SK-N-MC (cell line): ENCODE results near the gene GGCX.
"Not testable (repeated sequence)": the region's sequence is repeated elsewhere in the genome, so short reads cannot be mapped to it uniquely, and the experiment has no call there.

ENCODE experiments used
- DNase-seq: peaks from one replicate; pipeline ENCODE4 v3.0.0-alpha.2; 2011; ENCODE audit warnings: low read depth, low spot score
- H3K27ac ChIP-seq: fragments of 200-600 bp; sonication (generic); 2 replicates; pipeline ENCODE4 v1.5.1; 2016; ENCODE audit warnings: mixed run types
- H3K36me3 ChIP-seq: fragments of 200-600 bp; sonication (generic); 2 replicates; pipeline ENCODE4 v1.6.1; 2017; ENCODE audit warnings: antibody characterized with exemption, low read length, mixed read lengths; ENCODE audit not compliant: insufficient read depth
- H3K4me3 ChIP-seq: fragments of 200-600 bp; sonication (generic); 2 replicates; pipeline ENCODE4 v1.5.1; 2016
- H3K9ac ChIP-seq: fragments of 200-600 bp; sonication (generic); 2 replicates; pipeline ENCODE4 v1.8.0; 2017; ENCODE audit warnings: mixed run types, mixed read lengths; ENCODE audit not compliant: insufficient read length
- H3K9me3 ChIP-seq: fragments of 200-600 bp; sonication (generic); 2 replicates; pipeline ENCODE4 v1.6.1; 2017; ENCODE audit warnings: low read depth, mild to moderate bottlenecking, antibody characterized with exemption, low read length, moderate library complexity, mixed read lengths
- EZH2 ChIP-seq: fragments of 200-600 bp; sonication (generic); IDR thresholded peaks from one replicate; pipeline ENCODE4 v1.6.1; 2017; ENCODE audit warnings: antibody characterized with exemption
- FOXP2 ChIP-seq: optimal IDR thresholded peaks from 2 replicates; pipeline ENCODE3; 2011; ENCODE audit warnings: mild to moderate bottlenecking, moderate library complexity; ENCODE audit not compliant: insufficient read depth; ENCODE audit errors: extremely low read length, control extremely low read depth
- POLR2AphosphoS5 ChIP-seq: IDR thresholded peaks from 2 replicates; pipeline ENCODE4 v1.6.1; 2012; ENCODE audit warnings: mild to moderate bottlenecking, low read depth, low read length, borderline replicate concordance

The GGCX gene

DNA sequence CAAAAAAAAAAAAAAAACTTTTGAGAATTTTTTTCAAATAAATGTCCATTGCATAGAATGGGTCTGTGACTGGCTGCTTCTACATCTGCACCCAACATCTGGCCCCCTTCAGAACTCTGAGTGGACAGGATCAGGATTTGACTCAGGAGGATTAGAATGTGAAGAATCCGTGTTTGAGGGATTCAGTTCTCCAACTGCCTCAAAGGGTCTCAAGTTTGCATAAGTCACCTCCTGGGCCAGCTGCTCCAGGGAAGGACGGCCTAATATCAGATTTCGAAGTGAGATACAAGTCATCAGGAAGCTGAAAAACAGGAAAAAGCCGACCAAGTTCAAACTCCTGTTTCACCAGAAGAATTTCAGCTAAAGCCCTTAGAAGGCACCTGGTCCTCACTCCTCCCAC is 11.5 kb downstream of the GGCX start:
- Histone ChIP-seq H3K36me3 (peaks cover 66% of the 10 kb centered on the region), H3K27ac (peak overlapping the region; percentile 51), H3K4me3 (no peak overlapping the region), H3K9me3 (no peaks in the 10 kb centered on the region), H3K9ac (no peak overlapping the region)
- TF ChIP-seq POLR2AphosphoS5 = no peak
- TF ChIP-seq FOXP2 = no peak
- no peak for TF ChIP-seq EZH2
- no peak for DNase-seq

DNA sequence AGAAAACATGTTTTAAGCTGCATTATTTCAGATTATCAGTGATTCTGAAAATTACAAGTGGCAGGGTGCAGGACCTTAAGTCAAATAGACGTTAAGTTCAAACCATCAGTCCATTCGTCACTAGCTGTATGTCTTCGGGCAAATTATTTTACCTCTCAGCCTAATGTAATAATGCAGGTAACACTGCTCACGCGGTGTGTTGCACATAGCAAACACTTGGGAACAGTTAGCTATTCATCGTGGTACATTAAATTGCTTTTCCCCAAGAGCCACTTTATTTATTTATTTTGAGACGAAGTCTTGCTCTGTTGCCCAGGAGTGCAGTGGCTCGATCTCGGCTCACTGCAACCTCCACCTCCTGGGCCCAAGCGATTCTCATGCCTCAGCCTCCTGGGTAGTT is 12.2 kb downstream of the GGCX start:
- DNase-seq = no peak
- no peak for TF ChIP-seq FOXP2
- no peak for TF ChIP-seq EZH2
- TF ChIP-seq POLR2AphosphoS5 = no peak
- peaks cover 68% of the 10 kb centered on the region for H3K36me3 ChIP-seq

DNA sequence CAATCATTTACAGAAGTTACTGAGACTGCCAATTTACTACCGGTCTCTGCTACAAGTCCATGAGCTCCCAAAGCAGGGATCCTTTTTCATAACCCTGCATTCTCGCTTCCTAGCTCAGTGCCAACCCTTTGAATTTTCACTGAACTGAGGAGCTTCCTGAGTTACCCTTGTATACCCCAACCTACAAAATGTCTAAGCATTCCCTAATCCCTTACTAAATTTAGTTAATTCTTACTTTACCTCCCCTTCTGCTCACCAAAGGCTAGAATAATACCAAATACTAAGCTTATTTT is 12.7 kb downstream of the GGCX start:
- H3K4me3 ChIP-seq = no peak overlapping the region
- no peak for DNase-seq
- peak overlapping the region; percentile 78 for H3K27ac ChIP-seq
- TF ChIP-seq FOXP2 (no peak), POLR2AphosphoS5 (peak; percentile 7; the same call in 1 of the 2 replicates)
- no peak overlapping the region for H3K9ac ChIP-seq
- no peaks in the 10 kb centered on the region for H3K9me3 ChIP-seq
- peaks cover 70% of the 10 kb centered on the region for H3K36me3 ChIP-seq

More for the DNA sequence above, 12.2 kb downstream of the GGCX start:
- Histone ChIP-seq H3K9me3 (no peaks in the 10 kb centered on the region), H3K27ac (peak overlapping the region; percentile 78), H3K9ac (no peak overlapping the region), H3K4me3 (no peak overlapping the region)

DNA sequence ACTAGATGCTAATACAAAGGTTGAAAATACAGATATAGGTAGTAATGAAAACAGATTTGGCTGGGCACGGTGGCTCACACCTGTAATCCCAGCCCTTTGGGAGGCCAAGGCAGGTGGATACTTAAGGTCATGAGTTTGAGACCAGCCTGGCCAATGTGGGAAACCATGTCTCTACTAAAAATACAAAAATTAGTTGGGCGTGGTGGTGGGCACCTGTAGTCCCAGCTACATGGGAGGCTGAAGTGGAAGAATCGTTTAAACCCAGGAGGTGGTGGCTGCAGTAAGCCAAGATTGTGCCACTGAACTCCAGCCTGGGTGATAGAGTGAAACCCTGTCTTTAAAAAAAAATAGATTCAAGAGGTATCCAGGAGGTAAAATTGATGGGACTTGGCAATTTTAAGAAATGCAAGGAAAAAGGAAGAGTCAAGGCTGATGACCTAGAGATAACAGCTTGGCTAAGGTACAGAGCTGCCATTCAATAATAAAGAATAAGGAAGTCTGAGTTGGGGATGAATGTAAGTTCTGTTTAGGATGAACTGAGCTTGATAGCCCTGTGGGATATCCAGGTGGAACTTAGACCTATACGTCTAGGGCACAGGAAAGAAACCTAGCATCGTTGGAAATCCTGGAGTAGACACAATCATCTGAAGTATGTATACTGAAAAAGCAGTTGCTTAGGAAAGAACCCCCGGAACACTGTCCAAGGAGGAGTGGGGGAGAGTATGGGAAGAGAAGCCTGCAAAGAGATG is 13.3 kb downstream of the GGCX start:
- H3K36me3 ChIP-seq = peaks cover 73% of the 10 kb centered on the region

DNA sequence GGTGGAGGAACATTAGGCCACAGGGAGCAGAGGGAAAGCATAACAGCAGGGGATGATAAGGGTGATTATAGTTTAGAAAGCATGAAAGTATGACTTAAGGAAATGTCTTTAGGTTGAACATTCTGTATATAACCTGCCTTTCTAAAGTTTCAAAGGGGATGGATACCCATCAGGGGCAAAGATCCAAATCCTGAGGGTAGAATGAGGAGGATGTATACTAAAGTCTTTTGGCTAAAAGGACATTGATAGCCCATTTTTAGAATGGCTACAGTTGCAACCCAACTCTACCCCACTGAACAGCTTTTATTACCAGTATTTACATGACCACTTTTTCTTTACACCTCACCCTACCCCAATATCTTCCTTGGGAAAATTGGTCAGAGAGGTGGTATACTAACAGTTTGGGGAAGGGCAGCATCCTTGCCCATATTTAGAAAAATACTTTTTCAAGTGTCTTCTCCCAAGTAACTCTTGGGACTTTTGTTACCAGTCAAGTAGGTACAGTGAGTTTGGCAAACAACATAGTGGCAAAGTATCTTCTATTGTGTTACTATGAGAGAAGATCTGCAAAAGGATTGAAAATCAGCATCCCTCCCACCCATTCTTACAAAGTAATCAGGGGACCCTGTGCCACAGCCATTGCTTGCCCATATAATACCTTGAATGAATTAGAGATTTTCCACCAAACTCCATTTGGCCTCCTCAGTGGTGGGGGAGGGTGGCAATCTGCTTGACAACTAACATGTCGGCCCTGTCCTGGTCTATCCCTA is 14.0 kb downstream of the GGCX start:
- peak overlapping the region; percentile 78 for H3K27ac ChIP-seq
- no peak for DNase-seq
- no peak for TF ChIP-seq FOXP2
- TF ChIP-seq POLR2AphosphoS5 = no peak; the same call in none of the 2 replicates
- H3K4me3 ChIP-seq = no peak overlapping the region
- H3K36me3 ChIP-seq = peaks cover 77% of the 10 kb centered on the region
- no peaks in the 10 kb centered on the region for H3K9me3 ChIP-seq
- no peak overlapping the region for H3K9ac ChIP-seq

More for the DNA sequence above, 13.3 kb downstream of the GGCX start:
- Histone ChIP-seq H3K4me3 (no peak overlapping the region), H3K27ac (peak overlapping the region; percentile 78), H3K9me3 (no peaks in the 10 kb centered on the region), H3K9ac (no peak overlapping the region)
- TF ChIP-seq EZH2 (no peak), POLR2AphosphoS5 (peak; percentile 61)
- no peak for DNase-seq

DNA sequence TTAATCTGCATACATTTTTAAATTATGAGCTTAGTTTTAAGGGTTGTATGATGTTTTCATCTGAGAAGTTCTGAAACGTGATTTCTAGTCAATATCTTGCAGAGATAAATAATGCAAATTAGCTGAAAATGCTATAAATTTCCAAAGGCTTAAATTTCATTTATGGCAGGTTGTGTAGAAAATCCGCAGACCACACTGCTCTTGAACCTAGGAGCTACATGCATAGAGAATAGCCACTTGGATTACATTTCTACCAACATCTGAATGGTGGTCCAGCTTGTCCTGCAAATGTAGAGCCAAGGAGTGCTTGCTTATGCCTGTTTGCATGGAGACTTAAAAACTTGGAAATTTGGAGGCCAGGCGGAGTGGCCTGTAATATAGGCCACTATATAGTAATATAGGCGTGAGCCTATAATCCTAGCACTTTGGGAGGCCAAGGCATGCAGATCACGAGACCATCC is 15.5 kb downstream of the GGCX start:
- Histone ChIP-seq H3K36me3 (peaks cover 79% of the 10 kb centered on the region), H3K27ac (peak overlapping the region; percentile 10; the same call in 1 of the 2 replicates), H3K4me3 (no peak overlapping the region), H3K9ac (no peak overlapping the region), H3K9me3 (no peaks in the 10 kb centered on the region)
- TF ChIP-seq EZH2 = no peak
- no peak for TF ChIP-seq FOXP2
- no peak for TF ChIP-seq POLR2AphosphoS5
- no peak for DNase-seq

DNA sequence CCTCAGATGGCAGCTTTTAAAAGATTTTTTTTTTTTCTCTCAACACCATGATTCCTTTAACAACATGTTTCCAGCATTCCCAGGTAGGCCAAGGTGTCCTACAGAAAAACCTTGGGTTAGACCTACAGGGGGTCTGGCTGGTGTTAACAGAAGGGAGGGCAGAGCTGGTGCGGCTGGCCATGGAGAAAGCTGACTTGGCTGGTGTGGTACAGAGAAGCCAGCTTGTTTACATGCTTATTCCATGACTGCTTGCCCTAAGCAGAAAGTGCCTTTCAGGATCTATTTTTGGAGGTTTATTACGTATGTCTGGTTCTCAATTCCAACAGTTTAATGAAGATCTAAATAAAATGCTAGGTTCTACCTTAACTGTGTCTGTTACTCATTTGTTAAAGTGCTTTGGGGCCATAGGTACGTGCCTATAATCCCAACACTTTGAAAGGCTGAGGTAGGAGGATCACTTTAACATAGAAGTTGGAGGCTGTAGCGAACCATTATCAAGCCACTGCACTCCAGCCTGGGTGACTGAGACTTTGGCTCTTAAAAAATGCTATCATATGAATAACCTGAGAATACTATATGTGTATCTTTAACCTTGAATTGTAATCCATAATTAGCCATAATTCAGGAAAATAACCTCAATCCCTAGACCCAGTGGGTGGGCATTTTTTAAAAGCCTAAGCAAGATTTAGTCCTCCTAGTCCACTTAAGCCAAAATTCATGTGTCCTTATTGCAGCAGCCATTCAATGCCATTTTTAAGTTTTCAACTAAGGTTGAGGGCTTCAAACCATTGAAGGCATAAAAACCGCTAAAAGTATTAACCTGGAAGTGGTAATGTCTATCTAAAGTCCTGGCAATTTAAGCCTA is 16.1 kb downstream of the GGCX start:
- H3K4me3 ChIP-seq, DNase-seq, H3K9me3 ChIP-seq, H3K9ac ChIP-seq: not testable (repeated sequence)
- peak overlapping the region; percentile 10 for H3K27ac ChIP-seq
- H3K36me3 ChIP-seq = peaks cover 79% of the 10 kb centered on the region

DNA sequence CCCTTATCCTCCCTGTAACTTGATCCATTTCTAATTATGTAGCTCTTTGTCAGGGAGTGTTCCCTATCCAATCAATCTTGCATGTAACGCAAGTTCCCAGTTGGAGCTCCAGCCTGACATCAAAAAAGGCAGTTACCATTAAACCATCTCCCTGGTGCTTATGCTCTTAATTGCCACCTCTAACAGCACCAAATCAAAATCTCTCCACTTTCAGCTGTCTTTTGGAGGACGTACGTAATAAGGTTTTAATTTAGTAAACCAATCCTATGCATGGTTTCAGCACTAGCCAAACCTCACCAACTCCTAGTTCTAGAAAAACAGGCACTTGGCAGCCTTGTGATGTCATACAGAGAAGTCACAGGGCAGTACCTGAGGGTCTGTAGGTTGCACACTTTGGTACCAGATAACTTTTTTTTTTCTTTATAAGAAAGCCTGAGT is 17.0 kb downstream of the GGCX start:
- H3K36me3 ChIP-seq = peaks cover 80% of the 10 kb centered on the region

More for the DNA sequence above, 17.0 kb downstream of the GGCX start:
- DNase-seq, H3K9ac ChIP-seq, H3K4me3 ChIP-seq, H3K9me3 ChIP-seq: not testable (repeated sequence)
- H3K27ac ChIP-seq = peak overlapping the region; percentile 51; the same call in 1 of the 2 replicates
- TF ChIP-seq POLR2AphosphoS5 = 0 out of 2 replicates have a peak, but pooled peaks have one; percentile 24
